Sciatic nerve (tissue), 2 donors: ENCODE results near the gene RAB31. TPM values are rescaled to one million over a fixed set of nuclear protein-coding genes. Genes with fewer than 3 reads are reported as not detected.

Source experiments
- ATAC-seq: fragments of 200-7000 bp; cut with Tn5 transposase; one replicate; pipeline ENCODE4 v1.9.1; 2020; ENCODE audit warnings: mild to moderate bottlenecking, moderate library complexity
- DNase-seq: peaks from one replicate; pipeline ENCODE4 v3.0.0-alpha.2; 2020; ENCODE audit warnings: low spot score
- intact Hi-C: fragments of 100-400 bp; cut with DNase I; formaldehyde crosslinking; loops from one replicate; pipeline ENCODE4 v1.14.2; 2022
- total RNA-seq: library from RNA; stranded (reverse); fragmentation: NEBNext Ultra II Directional; extraction: Animal tissue kit (Norgen Biotek cat#: 25700); gene quantifications from one replicate; pipeline ENCODE4 v1.2.1, GENCODE V29; 2021
- donor health status: DM: no; HTN: no; CAD: no.
- donor health status: DM: no; HTN: no; CAD: no.

Gene RAB31
- total RNA-seq, 1 donor from 2014 or later = 53.4 TPM

- ATAC-seq (no peak), DNase-seq (no peak)
- intact Hi-C loops = no loop called here
Observed at GRCh38 chr18:9861933-9862332, 153.8 kb downstream of the RAB31 start.

GRCh38 chr18:9862686-9863085 lies 154.6 kb downstream of the RAB31 start:
- ATAC-seq (no peak), DNase-seq (no peak)
- intact Hi-C loops = no loop called here

GRCh38 chr18:9863282-9863681 lies 155.2 kb downstream of the RAB31 start:
- no peak for DNase-seq
- ATAC-seq = no peak
- intact Hi-C loops = no loop called here

- DNase-seq (no peak), ATAC-seq (no peak)
- intact Hi-C loops = no loop called here
Observed at GRCh38 chr18:9865764-9866490, 157.8 kb downstream of the RAB31 start.

GRCh38 chr18:9866627-9867026 lies 158.5 kb downstream of the RAB31 start:
- intact Hi-C loops = no loop called here
- ATAC-seq = no peak
- DNase-seq = no peak

- DNase-seq = no peak
- intact Hi-C loops = no loop called here
- ATAC-seq = no peak
Observed at GRCh38 chr18:9867071-9867594, 159.0 kb downstream of the RAB31 start.

- DNase-seq (no peak), ATAC-seq (no peak)
- intact Hi-C loops = no loop called here
Observed at GRCh38 chr18:9868857-9869714, 161.0 kb downstream of the RAB31 start.

- ATAC-seq = peak; percentile 60
- intact Hi-C loops = no loop called here
- DNase-seq = no peak
Observed at GRCh38 chr18:9869715-9870430, 161.8 kb downstream of the RAB31 start.

- DNase-seq (no peak), ATAC-seq (no peak)
- intact Hi-C loops = no loop called here
Observed at GRCh38 chr18:9870431-9871008, 162.4 kb downstream of the RAB31 start.

- intact Hi-C loops = no loop called here
- no peak for ATAC-seq
Observed at GRCh38 chr18:9871244-9871746, 163.2 kb downstream of the RAB31 start.

GRCh38 chr18:9872823-9873222 lies 164.7 kb downstream of the RAB31 start:
- no peak for ATAC-seq
- no peak for DNase-seq
- intact Hi-C loops = no loop called here

More at GRCh38 chr18:9871244-9871746, 163.2 kb downstream of the RAB31 start:
- DNase-seq = no peak

- DNase-seq = no peak
- intact Hi-C loops = no loop called here
- no peak for ATAC-seq
Observed at GRCh38 chr18:9874728-9875127, 166.6 kb downstream of the RAB31 start.

- intact Hi-C loops = no loop called here
- DNase-seq (no peak), ATAC-seq (no peak)
Observed at GRCh38 chr18:9876212-9876866, 168.2 kb downstream of the RAB31 start.

GRCh38 chr18:9876867-9877654 lies 169.0 kb downstream of the RAB31 start:
- ATAC-seq = peak; percentile 92
- intact Hi-C loops = no loop called here
- no peak for DNase-seq

- no peak for DNase-seq
- ATAC-seq = no peak
- intact Hi-C loops = no loop called here
Observed at GRCh38 chr18:9877655-9878014, 169.5 kb downstream of the RAB31 start.

- DNase-seq = no peak
- ATAC-seq = no peak
- intact Hi-C loops = no loop called here
Observed at GRCh38 chr18:9878095-9878494, 170.0 kb downstream of the RAB31 start.

GRCh38 chr18:9878783-9879242 lies 170.7 kb downstream of the RAB31 start:
- intact Hi-C loops = no loop called here
- DNase-seq (no peak), ATAC-seq (no peak)

- ATAC-seq (no peak), DNase-seq (no peak)
- intact Hi-C loops = no loop called here
Observed at GRCh38 chr18:9884090-9884489, 176.0 kb downstream of the RAB31 start.
